ENCODE measurements around the gene SLC47A2. TPM values are rescaled to one million over a fixed set of nuclear protein-coding genes. Genes with fewer than 3 reads are reported as not detected.

The SLC47A2 gene
- total RNA-seq, 1 experiment from 2014 or later, result 38.9 TPM

DNA sequence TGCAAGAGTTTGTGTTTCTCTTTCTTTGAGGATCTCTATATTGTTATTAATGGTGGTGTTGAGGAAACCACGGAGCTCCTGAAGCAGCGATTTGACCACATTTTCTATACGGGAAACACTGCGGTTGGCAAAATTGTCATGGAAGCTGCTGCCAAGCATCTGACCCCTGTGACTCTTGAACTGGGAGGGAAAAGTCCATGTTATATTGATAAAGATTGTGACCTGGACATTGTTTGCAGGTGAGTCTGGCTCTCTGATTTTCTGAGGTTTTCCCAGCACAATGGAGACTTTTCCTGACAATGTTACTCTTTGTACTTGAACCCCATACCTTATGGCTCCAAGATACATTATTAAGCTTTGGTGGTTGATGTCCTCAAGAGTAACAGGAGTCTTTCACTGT lies 60.0 kb downstream of the SLC47A2 start:
- H3K4me1 ChIP-seq (replicated peaks; ENCODE audit: insufficient read depth), result peaks cover 56% of the 10 kb centered on the region
- no peaks in the 10 kb centered on the region for H3K27me3 ChIP-seq (ENCODE audit: insufficient read depth, low read depth)
- no peak overlapping the region for H3K4me3 ChIP-seq
- peaks cover 99% of the 10 kb centered on the region for H3K79me2 ChIP-seq (ENCODE audit: low read depth)
- peaks cover 10% of the 10 kb centered on the region; the same call in 1 of the 2 replicates for H4K20me1 ChIP-seq (ENCODE audit: insufficient read depth)
- BruUV-seq (replicated peaks), result no TSS peak
- POLR2A ChIA-PET (ENCODE audit: unreplicated experiment), result interaction anchor here (0.5 kb wide), 1 partner anchor 324 kb away, joined by 3 read pairs; no protein-coding TSS in a partner anchor
- no peaks in the 10 kb centered on the region for H3K9me3 ChIP-seq (ENCODE audit: insufficient read depth, low read depth)
- no peak overlapping the region for H2AFZ ChIP-seq
- H3K9me2 ChIP-seq (ENCODE audit: insufficient read depth), result no peaks in the 10 kb centered on the region
- peaks cover 90% of the 10 kb centered on the region for H3K36me3 ChIP-seq (ENCODE audit: low read depth)
- intact Hi-C loops (cut with micrococcal nuclease; ENCODE audit: unreplicated experiment), result no loop called here
- H3K4me2 ChIP-seq, result no peak overlapping the region
- CTCF ChIA-PET, result no interaction called here
- DNase-seq, result no peak
- no peak for TF ChIP-seq EZH2 (IDR thresholded peaks at IDR 0.05; ENCODE audit: low read depth)
- TF ChIP-seq, protein P1, sequence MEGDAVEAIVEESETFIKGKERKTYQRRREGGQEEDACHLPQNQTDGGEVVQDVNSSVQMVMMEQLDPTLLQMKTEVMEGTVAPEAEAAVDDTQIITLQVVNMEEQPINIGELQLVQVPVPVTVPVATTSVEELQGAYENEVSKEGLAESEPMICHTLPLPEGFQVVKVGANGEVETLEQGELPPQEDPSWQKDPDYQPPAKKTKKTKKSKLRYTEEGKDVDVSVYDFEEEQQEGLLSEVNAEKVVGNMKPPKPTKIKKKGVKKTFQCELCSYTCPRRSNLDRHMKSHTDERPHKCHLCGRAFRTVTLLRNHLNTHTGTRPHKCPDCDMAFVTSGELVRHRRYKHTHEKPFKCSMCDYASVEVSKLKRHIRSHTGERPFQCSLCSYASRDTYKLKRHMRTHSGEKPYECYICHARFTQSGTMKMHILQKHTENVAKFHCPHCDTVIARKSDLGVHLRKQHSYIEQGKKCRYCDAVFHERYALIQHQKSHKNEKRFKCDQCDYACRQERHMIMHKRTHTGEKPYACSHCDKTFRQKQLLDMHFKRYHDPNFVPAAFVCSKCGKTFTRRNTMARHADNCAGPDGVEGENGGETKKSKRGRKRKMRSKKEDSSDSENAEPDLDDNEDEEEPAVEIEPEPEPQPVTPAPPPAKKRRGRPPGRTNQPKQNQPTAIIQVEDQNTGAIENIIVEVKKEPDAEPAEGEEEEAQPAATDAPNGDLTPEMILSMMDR (conservative IDR thresholded peaks at IDR 0.05), result no peak
- peak overlapping the region; percentile 5; the same call in 1 of the 2 replicates for H3K27ac ChIP-seq
- peaks cover 43% of the 10 kb centered on the region for H3F3A ChIP-seq (ENCODE audit: insufficient read depth, low read depth)

DNA sequence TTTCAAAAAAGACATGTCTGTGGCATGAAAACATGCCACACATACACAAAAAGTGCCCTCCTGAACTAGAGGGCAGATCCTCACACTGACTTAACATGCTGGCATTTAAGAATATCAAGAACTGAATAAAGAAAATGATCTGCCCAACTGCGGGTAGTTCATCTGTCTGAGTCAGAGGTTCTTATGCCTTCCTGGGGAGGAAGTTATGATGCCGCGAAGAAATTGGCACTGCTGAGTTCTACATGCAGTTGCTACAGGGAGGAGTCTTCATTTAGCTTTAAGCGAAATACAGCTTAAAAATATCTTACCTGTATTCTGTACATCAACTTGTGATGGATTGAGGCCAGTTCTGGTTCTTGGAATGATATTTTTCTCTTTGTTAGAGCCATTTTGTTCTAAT lies 61.5 kb downstream of the SLC47A2 start:
- peaks cover 79% of the 10 kb centered on the region for H3K36me3 ChIP-seq (ENCODE audit: low read depth)
- peaks cover 15% of the 10 kb centered on the region; the same call in 1 of the 2 replicates for H4K20me1 ChIP-seq (ENCODE audit: insufficient read depth)
- ChIA-PET POLR2A (ENCODE audit: unreplicated experiment) (no interaction called here), CTCF (no interaction called here)
- intact Hi-C loops (cut with micrococcal nuclease; ENCODE audit: unreplicated experiment), result loop anchor here (5.0 kb wide), 1 partner anchor 293 kb away; the partner anchor contains the start of gene B9D1
- H3K4me2 ChIP-seq, result no peak overlapping the region
- no TSS peak for BruUV-seq (replicated peaks)
- H3K27ac ChIP-seq, result no peak overlapping the region
- peaks cover 44% of the 10 kb centered on the region for H3F3A ChIP-seq (ENCODE audit: insufficient read depth, low read depth)
- DNase-seq, result no peak
- no peak for TF ChIP-seq EZH2 (IDR thresholded peaks at IDR 0.05; ENCODE audit: low read depth)
- TF ChIP-seq, protein P1 (conservative IDR thresholded peaks at IDR 0.05), result no peak
- H3K27me3 ChIP-seq (ENCODE audit: insufficient read depth, low read depth), result no peaks in the 10 kb centered on the region
- no peaks in the 10 kb centered on the region for H3K9me3 ChIP-seq (ENCODE audit: insufficient read depth, low read depth)
- H3K79me2 ChIP-seq (ENCODE audit: low read depth), result peaks cover 99% of the 10 kb centered on the region
- H2AFZ ChIP-seq, result no peak overlapping the region
- H3K4me3 ChIP-seq, result no peak overlapping the region
- peaks cover 49% of the 10 kb centered on the region for H3K4me1 ChIP-seq (replicated peaks; ENCODE audit: insufficient read depth)
- no peaks in the 10 kb centered on the region for H3K9me2 ChIP-seq (ENCODE audit: insufficient read depth)

DNA sequence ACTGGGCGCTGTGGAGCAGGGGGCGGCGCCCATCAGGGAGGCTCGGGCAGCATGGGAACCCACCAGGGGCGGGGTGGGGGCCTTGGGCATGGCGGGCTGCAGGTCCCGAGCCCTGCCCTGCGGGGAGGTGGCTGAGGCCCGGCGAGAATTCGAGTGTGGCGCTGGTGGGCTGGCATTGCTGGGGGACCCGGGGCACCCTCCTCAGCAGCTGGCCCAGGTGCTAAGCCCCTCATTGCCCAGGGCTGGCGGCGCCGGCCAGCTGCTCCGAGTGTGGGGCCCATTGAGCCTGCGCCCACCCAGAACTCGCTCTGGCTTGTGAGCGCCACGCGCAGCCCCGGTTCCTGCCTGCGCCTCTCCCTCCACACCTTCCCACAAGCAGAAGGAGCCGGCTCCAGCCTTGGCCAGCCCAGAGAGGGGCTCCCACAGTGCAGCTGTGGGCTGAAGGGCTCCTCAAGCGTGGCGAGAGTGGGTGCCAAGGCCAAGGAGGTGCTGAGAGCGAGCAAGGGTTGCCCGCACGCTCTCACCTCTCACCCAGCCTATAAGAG lies 62.0 kb downstream of the SLC47A2 start:
- H3K4me1 ChIP-seq (replicated peaks; ENCODE audit: insufficient read depth), result peaks cover 44% of the 10 kb centered on the region
- H3K27me3 ChIP-seq (ENCODE audit: insufficient read depth, low read depth), result no peaks in the 10 kb centered on the region
- no peak overlapping the region for H3K4me2 ChIP-seq
- H3K36me3 ChIP-seq (ENCODE audit: low read depth), result peaks cover 75% of the 10 kb centered on the region
- POLR2A ChIA-PET (ENCODE audit: unreplicated experiment), result no interaction called here
- H2AFZ ChIP-seq, result no peak overlapping the region
- no peak overlapping the region for H3K4me3 ChIP-seq
- peaks cover 43% of the 10 kb centered on the region for H3F3A ChIP-seq (ENCODE audit: insufficient read depth, low read depth)
- H3K27ac ChIP-seq, result no peak overlapping the region
- DNase-seq, result no peak
- H3K9me3 ChIP-seq (ENCODE audit: insufficient read depth, low read depth), result no peaks in the 10 kb centered on the region
- BruUV-seq (replicated peaks), result no TSS peak
- peaks cover 99% of the 10 kb centered on the region for H3K79me2 ChIP-seq (ENCODE audit: low read depth)
- CTCF ChIA-PET, result no interaction called here
- TF ChIP-seq, protein P1 (conservative IDR thresholded peaks at IDR 0.05), result no peak
- no peak for TF ChIP-seq EZH2 (IDR thresholded peaks at IDR 0.05; ENCODE audit: low read depth)
- intact Hi-C loops (cut with micrococcal nuclease; ENCODE audit: unreplicated experiment), result loop anchor here (5.0 kb wide), 1 partner anchor 292 kb away; the partner anchor contains the start of gene B9D1
- H4K20me1 ChIP-seq (ENCODE audit: insufficient read depth), result peaks cover 15% of the 10 kb centered on the region; the same call in 1 of the 2 replicates
- H3K9me2 ChIP-seq (ENCODE audit: insufficient read depth), result no peaks in the 10 kb centered on the region
